PFSK-1 (cell line): ENCODE data around the gene MEA1.

Experiments used
- FOXP2 ChIP-seq: optimal IDR thresholded peaks from 2 replicates; pipeline ENCODE3; 2011; ENCODE audit warnings: borderline replicate concordance, control low read depth, inconsistent platforms; ENCODE audit not compliant: insufficient read depth; ENCODE audit errors: extremely low read length, extremely low read depth
- POLR2AphosphoS5 ChIP-seq: IDR thresholded peaks from 2 replicates; pipeline ENCODE4 v1.6.1; 2012; ENCODE audit warnings: low read depth, mild to moderate bottlenecking, control low read depth, low read length, moderate library complexity
- REST ChIP-seq, 2 experiments: IDR thresholded peaks; 2 replicates each; pipeline versions ENCODE4 v1.6.1 to v1.8.0; 2011 to 2012; ENCODE audit warnings: low read depth in 2 of 2, low read length in 2 of 2, control low read depth in 1 of 2, inconsistent platforms in 1 of 2, mild to moderate bottlenecking in 1 of 2, moderate library complexity in 1 of 2; ENCODE audit not compliant: insufficient read depth in 1 of 2
- SIN3A ChIP-seq: IDR thresholded peaks from 2 replicates; pipeline ENCODE4 v1.6.1; 2012; ENCODE audit warnings: mild to moderate bottlenecking, low read length, moderate library complexity, borderline replicate concordance; ENCODE audit not compliant: insufficient read depth
- TAF1 ChIP-seq: IDR thresholded peaks from 2 replicates; pipeline ENCODE4 v1.6.1; 2012; ENCODE audit warnings: low read length, control low read depth, borderline replicate concordance; ENCODE audit not compliant: insufficient read depth

MEA1 gene

GRCh38 chr6:42963179-42963854 lies 50.4 kb downstream of the MEA1 start:
- TF ChIP-seq REST (IDR thresholded peaks at IDR 0.05; ENCODE audit: insufficient read depth in 1 of 2, low read depth in 2 of 2, low read length in 2 of 2) (no peak), POLR2AphosphoS5 (no peak), FOXP2 (no peak), SIN3A (no peak), TAF1 (no peak)

GRCh38 chr6:42962502-42963178 lies 51.1 kb downstream of the MEA1 start:
- TF ChIP-seq FOXP2, result no peak
- TF ChIP-seq TAF1, result no peak
- TF ChIP-seq REST (IDR thresholded peaks at IDR 0.05; ENCODE audit: insufficient read depth in 1 of 2, low read depth in 2 of 2, low read length in 2 of 2), result no peak
- no peak for TF ChIP-seq SIN3A
- TF ChIP-seq POLR2AphosphoS5, result no peak

- TF ChIP-seq FOXP2, result no peak
Measured at GRCh38 chr6:42962096-42962495, 51.6 kb downstream of the MEA1 start.
